HuH-7 (cell line): ENCODE measurements around the gene SULT1B1.

ENCODE experiments used
- DNase-seq: peaks from one replicate; pipeline ENCODE4 v3.0.0; 2011; ENCODE audit warnings: low spot score

The SULT1B1 gene

GRCh38 chr4:69749771-69750170 is 10.6 kb downstream of the SULT1B1 start:
- DNase-seq = no peak

- DNase-seq = no peak
Observed at GRCh38 chr4:69748173-69748572, 12.2 kb downstream of the SULT1B1 start.

- DNase-seq = no peak
Observed at GRCh38 chr4:69744157-69744478, 16.3 kb downstream of the SULT1B1 start.

- no peak for DNase-seq
Observed at GRCh38 chr4:69743476-69744156, 16.8 kb downstream of the SULT1B1 start.

- DNase-seq = no peak
Observed at GRCh38 chr4:69742596-69742995, 17.8 kb downstream of the SULT1B1 start.

GRCh38 chr4:69738872-69739271 is 21.5 kb downstream of the SULT1B1 start:
- no peak for DNase-seq

GRCh38 chr4:69735119-69735518 is 25.3 kb downstream of the SULT1B1 start:
- no peak for DNase-seq

GRCh38 chr4:69731847-69732246 is 28.6 kb downstream of the SULT1B1 start:
- no peak for DNase-seq

- no peak for DNase-seq
Observed at GRCh38 chr4:69731241-69731640, 29.2 kb downstream of the SULT1B1 start.

- DNase-seq = no peak
Observed at GRCh38 chr4:69730002-69730401, 30.4 kb downstream of the SULT1B1 start.

- no peak for DNase-seq
Observed at GRCh38 chr4:69727926-69728325, 32.5 kb downstream of the SULT1B1 start.

- DNase-seq = no peak
Observed at GRCh38 chr4:69727426-69727825, 33.0 kb downstream of the SULT1B1 start.

GRCh38 chr4:69726971-69727370 is 33.4 kb downstream of the SULT1B1 start:
- no peak for DNase-seq

GRCh38 chr4:69718396-69719271 is 41.8 kb downstream of the SULT1B1 start:
- no peak for DNase-seq

- no peak for DNase-seq
Observed at GRCh38 chr4:69717778-69718177, 42.6 kb downstream of the SULT1B1 start.

GRCh38 chr4:69716654-69717053 is 43.8 kb downstream of the SULT1B1 start:
- no peak for DNase-seq

- DNase-seq = no peak
Observed at GRCh38 chr4:69714086-69714485, 46.3 kb downstream of the SULT1B1 start.

- DNase-seq = peak; percentile 10
Observed at GRCh38 chr4:69713593-69713992, 46.8 kb downstream of the SULT1B1 start.

GRCh38 chr4:69710580-69710979 is 49.8 kb downstream of the SULT1B1 start:
- DNase-seq = no peak

- no peak for DNase-seq
Observed at GRCh38 chr4:69708211-69708610, 52.2 kb downstream of the SULT1B1 start.

GRCh38 chr4:69707807-69708206 is 52.6 kb downstream of the SULT1B1 start:
- DNase-seq = no peak

GRCh38 chr4:69702201-69702600 is 58.2 kb downstream of the SULT1B1 start:
- DNase-seq = no peak

GRCh38 chr4:69701696-69702095 is 58.7 kb downstream of the SULT1B1 start:
- DNase-seq = no peak
